Fibroblast of villous mesenchyme (primary cell): ENCODE measurements around the gene GINM1. TPM values are rescaled to one million over a fixed set of nuclear protein-coding genes. Genes with fewer than 3 reads are reported as not detected.

Source experiments
- DNase-seq: peaks from one replicate; pipeline ENCODE4 v3.0.0-alpha.2; 2010; ENCODE audit warnings: low read depth
- H3K4me3 ChIP-seq: 2 replicates; pipeline ENCODE4 v1.5.1; 2011; ENCODE audit warnings: low read depth, mild to moderate bottlenecking, low read length
- CTCF ChIP-seq: IDR thresholded peaks from 2 replicates; pipeline ENCODE4 v1.5.1; 2012; ENCODE audit warnings: low read depth, mild to moderate bottlenecking, low read length; ENCODE audit not compliant: insufficient read depth
- total RNA-seq: library from RNA; depleted of rRNA; stranded (reverse); fragments of >200 nt; gene quantifications from 2 replicates; pipeline ENCODE4 v1.2.3, GENCODE V29; 2012

The GINM1 gene
- total RNA-seq, 1 donor: 69.1 TPM

- DNase-seq: peak; percentile 95
- TF ChIP-seq CTCF: peak; percentile 89
- peak within 1 kb of the TSS; percentile 100 for H3K4me3 ChIP-seq
Measured at GRCh38 chr6:149545754-149546471, 20.3 kb upstream of the GINM1 start, which contains the start of gene PPIL4. TSS of gene PPIL4 (minus strand) at chr6:149546043. CDS start at chr6:149546005, 38 bp downstream.

- no peak for TF ChIP-seq CTCF
- no peak overlapping the region for H3K4me3 ChIP-seq
- DNase-seq: no peak
Measured at GRCh38 chr6:149551920-149552319, 14.3 kb upstream of the GINM1 start.

DNA sequence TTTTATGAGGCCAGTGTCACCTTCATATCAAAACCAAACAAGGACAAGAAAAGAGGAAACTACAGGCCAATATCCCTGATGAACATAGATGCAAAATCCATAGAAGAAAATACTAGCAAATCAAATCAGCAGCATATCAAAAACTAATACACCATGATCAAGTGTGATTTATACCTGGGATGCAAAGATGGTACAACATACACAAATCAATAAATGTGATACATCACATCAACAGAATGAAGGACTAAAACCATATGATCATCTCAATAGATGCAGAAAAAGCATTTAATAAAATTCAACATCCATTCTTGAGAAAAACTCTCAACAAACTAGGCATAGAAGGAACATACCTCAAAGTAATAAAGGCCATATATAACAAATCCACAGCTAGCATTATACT is 8.1 kb upstream of the GINM1 start:
- TF ChIP-seq CTCF: no peak
- H3K4me3 ChIP-seq: no peak overlapping the region
- no peak for DNase-seq

GRCh38 chr6:149559389-149559788 is 6.8 kb upstream of the GINM1 start:
- H3K4me3 ChIP-seq: no peak overlapping the region
- DNase-seq: no peak
- no peak for TF ChIP-seq CTCF

- H3K4me3 ChIP-seq: no peak overlapping the region
- no peak for DNase-seq
- peak; percentile 56 for TF ChIP-seq CTCF
Measured at GRCh38 chr6:149560736-149561135, 5.4 kb upstream of the GINM1 start.

GRCh38 chr6:149563203-149563927 is 2.8 kb upstream of the GINM1 start:
- H3K4me3 ChIP-seq: no peak overlapping the region
- DNase-seq: peak; percentile 87
- no peak for TF ChIP-seq CTCF
